GM18505 (cell line): ENCODE results near the gene SPTLC3.

Experiments used
- ATAC-seq: cut with Tn5 transposase; IDR thresholded peaks from one replicate; pipeline ENCODE4 v1.9.1; 2021; ENCODE audit not compliant: unreplicated experiment
- POLR2A ChIP-seq: IDR thresholded peaks from 4 replicates; pipeline ENCODE4 v1.6.1; 2011; ENCODE audit warnings: borderline replicate concordance; ENCODE audit not compliant: insufficient read depth, insufficient read length; ENCODE audit errors: extremely low read depth

Gene SPTLC3

DNA sequence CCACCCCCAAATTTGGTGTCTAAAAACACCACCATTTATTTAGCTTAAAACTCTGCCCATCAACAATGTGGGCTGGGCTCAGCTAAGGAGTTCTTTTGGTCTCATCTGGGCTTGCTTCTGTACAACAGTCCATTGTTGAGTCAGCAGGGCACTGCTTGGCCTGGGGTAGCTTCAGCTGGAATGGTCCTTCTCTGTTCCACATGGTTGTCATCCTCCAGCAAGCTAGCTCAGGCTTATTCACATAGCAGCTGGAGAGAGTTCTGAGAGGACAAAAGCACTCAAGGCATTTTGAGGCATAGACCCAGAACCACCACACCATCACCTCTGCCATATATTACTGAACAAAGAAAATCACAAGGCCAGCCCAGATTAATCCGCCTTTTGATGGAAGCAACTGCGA is 116.7 kb downstream of the SPTLC3 start:
- no peak for ATAC-seq
- TF ChIP-seq POLR2A: no peak

DNA sequence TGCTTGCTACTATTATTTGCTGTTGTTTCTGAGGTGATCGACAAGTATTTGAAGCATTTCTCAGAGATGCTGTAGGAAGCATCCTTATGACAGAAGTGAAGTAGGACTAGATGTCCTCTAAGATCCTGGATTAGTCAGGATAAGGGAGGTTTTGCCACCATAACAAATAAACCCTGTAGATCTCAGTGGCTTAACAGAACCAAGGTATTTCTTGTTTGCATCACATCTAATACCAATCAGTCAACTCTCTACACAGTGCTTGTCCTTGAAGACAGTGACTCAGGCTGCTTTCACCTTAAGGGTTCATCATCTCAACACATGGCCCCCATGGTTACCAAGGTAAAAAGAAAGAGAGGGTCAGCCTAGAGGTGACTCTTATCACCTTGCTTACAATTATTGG is 119.4 kb downstream of the SPTLC3 start:
- no peak for TF ChIP-seq POLR2A
- no peak for ATAC-seq

DNA sequence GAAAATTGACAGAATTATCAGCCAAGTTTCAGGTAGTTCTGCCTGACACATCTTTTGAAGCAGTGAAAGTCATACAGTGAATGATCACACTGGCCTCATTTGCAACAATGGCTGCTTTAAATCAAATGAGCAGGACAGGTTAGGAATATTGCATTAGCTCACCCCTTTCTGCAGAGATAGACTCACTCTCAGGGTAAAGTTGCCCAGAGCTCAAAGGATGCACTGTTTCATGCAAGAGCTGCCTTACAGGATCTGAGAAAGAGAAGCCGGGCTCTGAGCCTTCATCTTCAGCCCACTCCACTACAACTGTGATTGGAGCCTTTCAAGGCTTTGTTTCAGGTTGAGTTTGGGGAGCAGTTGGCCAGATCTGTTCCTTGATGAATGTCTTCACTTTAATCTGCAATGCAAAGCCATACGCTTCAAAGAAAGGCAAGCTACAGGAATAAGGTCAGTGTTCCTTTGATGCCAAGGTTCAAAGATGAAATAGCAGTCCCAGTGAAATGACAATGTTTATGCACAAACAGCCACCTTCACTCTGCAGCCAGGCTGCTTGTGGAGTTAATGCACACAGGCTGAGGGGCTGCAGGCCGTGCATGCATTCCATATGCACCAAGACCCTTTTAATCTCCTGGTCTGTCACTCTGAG is 121.4 kb downstream of the SPTLC3 start:
- no peak for TF ChIP-seq POLR2A
- ATAC-seq: no peak

DNA sequence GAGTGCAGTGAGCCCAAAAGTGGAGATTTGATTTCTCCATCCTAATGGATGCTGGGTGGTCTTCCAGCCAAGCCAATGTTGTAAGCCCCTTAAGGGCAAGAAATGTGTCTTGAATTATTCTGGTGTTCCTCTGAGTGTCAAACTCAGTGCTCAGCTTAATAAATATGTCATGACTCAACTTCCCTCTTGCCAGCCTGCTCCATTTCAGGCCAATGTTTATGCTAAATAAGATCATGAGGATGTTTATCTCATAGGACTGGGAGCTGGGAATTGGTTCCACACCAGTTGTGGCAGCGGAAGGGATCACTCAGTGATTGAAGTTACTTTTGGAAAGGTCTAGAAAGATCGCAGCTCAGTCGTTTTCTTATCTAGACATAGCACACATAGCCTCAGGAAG is 121.9 kb downstream of the SPTLC3 start:
- TF ChIP-seq POLR2A: no peak
- ATAC-seq: no peak

DNA sequence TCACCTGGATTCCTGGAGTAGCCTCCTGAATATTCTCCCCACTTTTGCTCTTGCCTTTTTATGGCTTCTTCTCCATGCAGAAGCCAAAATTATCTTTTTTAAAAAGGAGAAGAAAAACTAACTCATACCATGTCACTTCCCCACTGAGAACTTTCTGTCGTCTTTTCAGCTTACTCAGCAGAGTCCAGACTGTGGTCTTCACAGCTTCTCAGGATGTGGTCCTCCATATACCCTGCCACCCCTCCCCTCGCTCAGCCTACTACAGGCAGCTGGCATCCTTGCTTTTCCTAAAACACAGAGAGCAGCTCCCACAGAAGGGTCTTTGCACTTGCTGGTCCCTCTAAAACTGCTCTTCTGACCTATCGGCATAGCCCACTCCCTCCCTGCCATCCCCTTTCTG is 122.9 kb downstream of the SPTLC3 start:
- no peak for TF ChIP-seq POLR2A
- no peak for ATAC-seq

DNA sequence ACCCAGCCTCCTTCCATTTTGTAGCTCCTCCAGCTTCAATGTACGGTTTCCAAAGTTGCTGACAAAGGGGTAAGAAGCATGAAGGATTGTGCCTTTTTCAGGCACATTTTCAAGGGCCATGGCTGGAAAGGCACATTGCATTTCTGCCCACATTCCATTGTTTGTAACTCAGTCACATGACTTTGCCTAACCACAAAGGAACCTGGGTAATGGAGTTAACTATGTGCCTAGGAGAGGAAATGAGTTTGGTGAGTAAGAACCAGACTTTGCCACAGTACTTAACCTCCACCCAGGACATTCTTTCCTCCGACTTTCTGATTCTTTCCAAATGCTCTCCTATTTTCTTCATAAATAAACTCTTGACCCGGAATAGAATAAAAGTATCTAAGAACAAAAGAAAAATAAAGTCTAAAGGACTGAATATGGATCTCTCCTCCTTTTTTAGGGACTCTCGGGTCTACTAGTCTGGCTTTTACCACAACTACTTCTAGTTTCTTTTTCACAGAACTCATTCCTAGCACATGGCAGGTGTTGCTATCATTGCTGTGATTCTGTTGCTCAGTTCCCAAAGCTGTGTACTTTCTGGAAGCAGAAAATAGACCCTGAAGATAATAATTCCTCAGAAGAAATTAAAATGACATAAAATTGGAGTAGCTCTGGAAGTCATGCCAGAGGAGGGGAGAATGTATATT is 130.8 kb downstream of the SPTLC3 start:
- no peak for TF ChIP-seq POLR2A
- ATAC-seq: no peak

DNA sequence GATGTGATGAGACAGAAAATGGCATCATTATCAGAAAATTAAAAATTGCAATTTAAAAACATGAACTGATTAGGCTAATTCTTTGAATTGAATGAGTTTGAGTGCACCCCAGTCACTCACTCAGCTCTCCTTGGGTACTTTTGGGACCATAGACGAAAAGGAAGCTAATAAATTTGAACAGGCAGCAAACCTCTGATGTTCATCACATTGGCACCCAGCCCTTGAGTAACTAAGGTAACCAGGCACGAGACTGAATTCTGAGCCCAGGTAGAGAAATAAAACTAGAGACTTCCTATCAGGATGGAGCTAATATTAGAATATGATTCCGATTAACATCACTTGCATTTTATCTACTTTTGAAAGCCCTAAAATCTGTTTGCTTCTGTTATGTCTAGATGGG is 131.4 kb downstream of the SPTLC3 start:
- no peak for ATAC-seq
- no peak for TF ChIP-seq POLR2A

DNA sequence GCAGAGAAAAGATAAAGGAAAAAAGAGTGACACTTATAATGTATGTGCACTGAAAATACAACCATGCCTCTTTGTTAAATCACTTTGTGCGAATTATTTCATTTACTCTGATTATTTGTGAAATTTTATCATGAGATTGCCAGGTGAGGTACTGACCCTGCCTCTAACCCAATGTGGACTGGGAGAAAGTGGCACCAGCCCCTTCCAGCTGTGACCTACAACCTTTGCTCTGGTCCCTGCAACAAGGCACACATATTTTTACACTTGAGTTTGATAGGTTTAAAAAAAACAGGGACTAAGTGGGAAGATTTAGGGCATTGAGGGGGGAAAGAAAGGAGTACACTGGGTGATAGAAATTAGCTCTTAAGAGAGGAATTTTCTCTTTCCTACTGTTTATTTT is 132.0 kb downstream of the SPTLC3 start:
- ATAC-seq: no peak
- TF ChIP-seq POLR2A: no peak

DNA sequence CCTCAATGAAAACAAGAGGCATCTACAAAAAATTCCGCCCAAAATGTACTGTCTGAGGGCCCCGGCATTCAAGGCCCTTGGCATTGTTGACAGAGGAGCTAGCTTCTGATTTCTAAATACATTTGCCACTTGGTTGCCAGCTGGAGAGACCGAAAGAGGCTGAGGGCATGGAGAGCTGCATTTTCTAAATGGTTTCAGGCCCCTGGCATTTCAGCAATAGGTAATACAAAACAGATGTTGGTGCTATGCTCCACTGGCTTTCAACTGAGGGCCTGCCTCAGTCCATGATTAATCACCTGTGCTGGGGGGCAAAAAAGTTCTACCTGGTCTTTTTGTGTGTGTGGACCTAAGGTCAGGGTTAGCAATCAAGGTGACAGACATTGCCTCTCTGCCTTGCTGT is 132.8 kb downstream of the SPTLC3 start:
- TF ChIP-seq POLR2A: no peak
- ATAC-seq: no peak

DNA sequence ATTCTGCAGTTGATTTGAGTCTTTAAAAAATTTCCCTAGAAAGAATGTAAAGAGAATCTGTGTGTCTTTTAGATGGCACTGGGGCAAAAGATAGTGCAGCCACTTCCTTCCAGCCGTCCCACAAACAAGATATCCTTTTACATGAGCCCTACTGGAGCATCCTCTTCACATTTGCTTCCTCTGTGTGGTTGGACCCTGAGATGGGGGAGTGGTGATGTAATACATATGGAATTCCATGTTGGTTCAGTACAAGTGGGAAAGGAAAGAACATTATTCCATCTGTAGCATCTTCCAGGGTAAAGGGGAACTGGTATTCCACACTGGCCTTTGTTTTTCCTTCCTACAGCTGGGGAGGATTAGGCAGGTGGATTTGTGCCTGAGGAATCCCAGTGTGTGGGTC is 133.4 kb downstream of the SPTLC3 start:
- ATAC-seq: no peak
- TF ChIP-seq POLR2A: no peak

DNA sequence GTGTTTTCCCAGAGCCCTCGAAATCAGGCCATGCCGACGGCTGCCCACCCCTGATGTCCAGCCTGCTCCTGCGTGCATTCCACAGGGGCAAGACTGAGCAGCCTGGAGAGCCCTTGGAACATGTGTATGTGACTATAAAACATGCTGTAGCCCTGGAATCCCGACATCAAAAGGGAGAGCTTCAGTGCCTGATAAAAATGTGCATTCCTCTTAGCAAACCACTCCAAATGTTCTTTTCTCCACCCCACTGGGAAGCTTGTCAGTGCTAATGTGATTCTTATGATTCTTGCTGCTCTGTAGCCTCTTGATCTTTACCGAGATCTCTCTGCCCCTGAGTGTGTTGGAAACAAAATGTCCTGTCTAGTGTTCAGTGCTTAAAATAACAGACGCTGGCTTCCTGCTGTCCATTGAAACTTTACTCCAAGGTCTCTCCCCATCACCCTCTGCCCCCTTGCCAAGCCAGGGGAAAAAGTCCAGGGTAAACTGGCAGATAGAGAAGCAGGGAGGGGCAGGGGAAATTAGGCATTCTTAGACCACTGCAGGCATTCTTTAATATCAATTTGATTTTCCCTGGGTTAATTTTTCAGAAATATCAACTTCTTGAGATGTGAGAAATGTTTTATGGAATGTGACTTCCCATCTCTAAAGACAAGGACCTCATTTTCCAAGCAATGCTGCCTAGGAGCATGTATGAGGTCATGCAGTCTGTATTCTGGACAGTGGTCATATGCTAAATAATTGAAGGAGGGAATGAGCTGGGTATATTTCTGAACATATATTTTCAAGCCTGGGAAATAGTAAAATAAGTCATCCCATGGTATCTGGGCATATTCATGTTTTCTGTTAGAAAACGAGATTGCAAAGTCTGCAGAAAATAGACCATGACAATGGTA is 138.5 kb downstream of the SPTLC3 start:
- no peak for ATAC-seq
- no peak for TF ChIP-seq POLR2A

DNA sequence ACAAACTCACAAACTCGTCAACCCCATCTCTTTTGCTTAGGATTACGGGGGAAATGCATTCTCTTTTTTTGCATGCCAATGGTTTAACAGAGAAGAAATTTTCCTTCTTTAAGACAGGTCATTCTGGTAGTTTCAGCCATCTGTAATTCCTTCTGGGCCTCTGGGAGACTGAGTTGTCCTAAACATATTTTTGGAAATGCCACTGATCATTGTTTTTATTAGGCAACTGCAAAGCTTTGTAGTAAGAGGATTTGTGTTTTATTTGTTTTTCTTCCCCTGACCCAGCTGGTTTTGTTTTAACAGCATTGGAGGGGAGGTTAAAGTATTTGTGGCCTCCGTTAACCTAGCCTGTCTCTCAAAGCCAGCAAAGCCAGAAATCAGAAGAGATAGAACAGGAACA is 139.2 kb downstream of the SPTLC3 start:
- TF ChIP-seq POLR2A: no peak
- ATAC-seq: no peak

DNA sequence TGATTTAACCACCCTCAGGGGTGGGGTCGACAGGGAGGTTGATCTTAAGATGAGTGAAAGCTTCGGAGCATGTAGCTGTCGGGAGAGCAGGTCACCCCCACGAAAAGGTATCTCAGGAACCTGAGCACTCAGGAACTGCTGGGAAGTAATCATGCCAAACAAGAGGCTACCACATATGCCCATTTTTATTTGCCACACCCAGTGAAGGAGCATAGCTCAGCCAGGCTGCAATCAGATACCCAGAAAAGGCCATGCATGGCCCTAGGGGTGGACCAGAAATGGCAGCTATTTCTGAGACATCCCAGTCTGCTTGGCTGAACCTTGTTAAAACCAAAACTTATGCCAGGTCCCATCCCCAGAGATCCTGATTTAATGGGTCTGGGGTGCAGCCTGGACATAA is 139.6 kb downstream of the SPTLC3 start:
- no peak for TF ChIP-seq POLR2A
- ATAC-seq: no peak

DNA sequence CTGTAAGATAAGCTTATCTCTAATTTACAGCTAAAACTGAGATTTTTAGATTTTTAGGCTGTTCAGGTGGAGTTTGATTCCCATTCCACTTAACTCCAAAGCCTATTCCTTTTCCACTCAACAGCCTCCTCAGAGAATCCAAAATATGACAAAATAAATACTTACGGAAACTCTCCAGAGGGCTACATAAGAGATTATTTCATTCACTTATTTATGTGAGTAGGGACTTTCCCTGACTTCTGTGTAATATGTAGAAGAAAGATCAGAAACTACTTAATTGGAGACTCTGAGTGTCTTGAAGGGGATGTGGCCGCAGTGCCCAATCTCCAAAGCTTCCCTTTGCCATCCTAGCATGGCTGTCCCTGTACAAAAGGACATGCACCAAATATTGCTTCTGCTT is 140.2 kb downstream of the SPTLC3 start:
- no peak for TF ChIP-seq POLR2A
- no peak for ATAC-seq
